Mesendoderm (in vitro differentiated cells): ENCODE data around the gene ADGRL3.

ENCODE experiments used
- DNase-seq: peaks from one replicate; pipeline ENCODE4 v3.0.0; 2013
- H2AK5ac ChIP-seq: 2 replicates; pipeline ENCODE4 v1.6.1; 2013; ENCODE audit warnings: low read length, inconsistent platforms
- H2BK120ac ChIP-seq: 2 replicates; pipeline ENCODE4 v1.6.1; 2013; ENCODE audit warnings: low read depth, mild to moderate bottlenecking, low read length, moderate library complexity, mixed read lengths
- H2BK15ac ChIP-seq: replicated peaks from 2 replicates; pipeline ENCODE4 v1.6.1; 2013; ENCODE audit warnings: low read depth, mild to moderate bottlenecking, moderate library complexity
- H2BK5ac ChIP-seq: 2 replicates; pipeline ENCODE4 v1.6.1; 2013; ENCODE audit warnings: low read length, inconsistent platforms
- H3K18ac ChIP-seq: 2 replicates; pipeline ENCODE4 v1.6.1; 2013; ENCODE audit warnings: mild to moderate bottlenecking, low read length, mixed read lengths
- H3K23ac ChIP-seq: one replicate; pipeline ENCODE4 v1.6.1; 2013; ENCODE audit warnings: low read length
- H3K27ac ChIP-seq: 2 replicates; pipeline ENCODE4 v1.5.1; 2013; ENCODE audit warnings: low read depth, mild to moderate bottlenecking, inconsistent platforms, low read length, moderate library complexity
- H3K27me3 ChIP-seq: 2 replicates; pipeline ENCODE4 v1.6.1; 2013; ENCODE audit warnings: low read length, control low read depth, mild to moderate bottlenecking, inconsistent platforms; ENCODE audit not compliant: insufficient read depth, poor library complexity
- H3K36me3 ChIP-seq: 2 replicates; pipeline ENCODE4 v1.6.1; 2013; ENCODE audit warnings: low read length, inconsistent platforms; ENCODE audit not compliant: control insufficient read depth, insufficient read depth
- H3K4ac ChIP-seq: one replicate; pipeline ENCODE4 v1.6.1; 2013; ENCODE audit warnings: low read depth, mild to moderate bottlenecking, low read length, moderate library complexity
- H3K4me1 ChIP-seq: 2 replicates; pipeline ENCODE4 v1.6.1; 2013; ENCODE audit warnings: low read depth, low read length, inconsistent platforms; ENCODE audit not compliant: control insufficient read depth
- H3K4me2 ChIP-seq: 2 replicates; pipeline ENCODE4 v1.6.1; 2013; ENCODE audit warnings: low read length
- H3K4me3 ChIP-seq: 2 replicates; pipeline ENCODE4 v1.5.1; 2013; ENCODE audit warnings: mild to moderate bottlenecking, low read length
- H3K56ac ChIP-seq: one replicate; pipeline ENCODE4 v1.6.1; 2013; ENCODE audit warnings: low read length
- H3K79me1 ChIP-seq: 2 replicates; pipeline ENCODE4 v1.6.1; 2013; ENCODE audit warnings: low read length, inconsistent platforms
- H3K79me2 ChIP-seq: 2 replicates; pipeline ENCODE4 v1.6.1; 2013; ENCODE audit warnings: mild to moderate bottlenecking, low read length; ENCODE audit not compliant: control insufficient read depth, insufficient read depth
- H3K9ac ChIP-seq: 2 replicates; pipeline ENCODE4 v1.6.1; 2013; ENCODE audit warnings: low read length, inconsistent platforms
- H4K5ac ChIP-seq: one replicate; pipeline ENCODE4 v1.6.1; 2013; ENCODE audit warnings: low read length
- H4K8ac ChIP-seq: one replicate; pipeline ENCODE4 v1.6.1; 2013; ENCODE audit warnings: low read depth, mild to moderate bottlenecking, control low read depth, low read length, moderate library complexity
- WGBS: extraction: QIAGEN DNeasy Blood & Tissue Kit; methylation state at CpG from one replicate; pipeline ENCODE4 v1.1.7; 2013; ENCODE audit warnings: low lambda C conversion rate, missing lambda C conversion rate; ENCODE audit not compliant: insufficient coverage; ENCODE audit errors: extremely low coverage; 5-methylcytosine and 5-hydroxymethylcytosine counted together

ADGRL3 gene

GRCh38 chr4:61771056-61771455, 570.9 kb downstream of the ADGRL3 start:
- no peak overlapping the region for H3K4me3 ChIP-seq
- no peak overlapping the region for H2BK5ac ChIP-seq
- H2BK120ac ChIP-seq, result peak overlapping the region; percentile 21
- H3K9ac ChIP-seq, result no peak overlapping the region
- H3K36me3 ChIP-seq, result no peaks in the 10 kb centered on the region
- H3K79me1 ChIP-seq, result no peaks in the 10 kb centered on the region
- DNase-seq, result no peak
- H4K5ac ChIP-seq, result no peak overlapping the region
- no peaks in the 10 kb centered on the region for H3K4me1 ChIP-seq
- H3K23ac ChIP-seq, result no peak overlapping the region
- WGBS, result no CpG with 5 or more reads among the region's 1 CpG
- no peak overlapping the region for H2BK15ac ChIP-seq
- H4K8ac ChIP-seq, result no peak overlapping the region
- H3K27ac ChIP-seq, result no peak overlapping the region
- peak overlapping the region; percentile 68 for H3K18ac ChIP-seq
- no peak overlapping the region for H3K4me2 ChIP-seq
- no peaks in the 10 kb centered on the region for H3K27me3 ChIP-seq
- peak overlapping the region; percentile 8 for H3K56ac ChIP-seq
- no peaks in the 10 kb centered on the region for H3K79me2 ChIP-seq
- no peak overlapping the region for H2AK5ac ChIP-seq
- no peak overlapping the region for H3K4ac ChIP-seq

GRCh38 chr4:61772126-61772525, 572.0 kb downstream of the ADGRL3 start:
- Histone ChIP-seq H3K4ac (no peak overlapping the region), H3K56ac (no peak overlapping the region), H3K79me1 (no peaks in the 10 kb centered on the region), H3K9ac (no peak overlapping the region), H3K23ac (no peak overlapping the region), H2AK5ac (no peak overlapping the region), H2BK15ac (no peak overlapping the region), H4K8ac (no peak overlapping the region), H3K4me1 (no peaks in the 10 kb centered on the region), H3K79me2 (no peaks in the 10 kb centered on the region), H3K27me3 (no peaks in the 10 kb centered on the region), H4K5ac (no peak overlapping the region), H2BK5ac (no peak overlapping the region), H3K27ac (no peak overlapping the region), H3K4me2 (no peak overlapping the region), H3K36me3 (no peaks in the 10 kb centered on the region), H2BK120ac (no peak overlapping the region), H3K18ac (no peak overlapping the region), H3K4me3 (no peak overlapping the region)
- no CpG with 5 or more reads among the region's 1 CpG for WGBS
- DNase-seq, result peak; percentile 57

GRCh38 chr4:61773655-61774245, 573.6 kb downstream of the ADGRL3 start:
- Histone ChIP-seq H3K79me1 (no peaks in the 10 kb centered on the region), H3K9ac (no peak overlapping the region), H2AK5ac (no peak overlapping the region), H4K5ac (no peak overlapping the region), H3K18ac (no peak overlapping the region), H3K4me3 (no peak overlapping the region), H3K23ac (no peak overlapping the region), H3K4ac (no peak overlapping the region), H2BK120ac (no peak overlapping the region), H3K4me1 (no peaks in the 10 kb centered on the region), H3K4me2 (no peak overlapping the region), H3K27ac (no peak overlapping the region), H2BK15ac (no peak overlapping the region), H3K56ac (no peak overlapping the region), H4K8ac (no peak overlapping the region), H3K79me2 (no peaks in the 10 kb centered on the region), H3K36me3 (no peaks in the 10 kb centered on the region), H2BK5ac (no peak overlapping the region), H3K27me3 (no peaks in the 10 kb centered on the region)
- WGBS, result no CpG with 5 or more reads among the region's 7 CpGs
- no peak for DNase-seq

- DNase-seq, result no peak
- H3K79me1 ChIP-seq, result no peaks in the 10 kb centered on the region
- H3K4me3 ChIP-seq, result no peak overlapping the region
- no peak overlapping the region for H3K9ac ChIP-seq
- no peaks in the 10 kb centered on the region for H3K79me2 ChIP-seq
- H2AK5ac ChIP-seq, result no peak overlapping the region
- H4K5ac ChIP-seq, result no peak overlapping the region
- no peaks in the 10 kb centered on the region for H3K36me3 ChIP-seq
- H3K23ac ChIP-seq, result no peak overlapping the region
- H2BK120ac ChIP-seq, result no peak overlapping the region
- H2BK5ac ChIP-seq, result no peak overlapping the region
- no peak overlapping the region for H3K56ac ChIP-seq
- H3K18ac ChIP-seq, result no peak overlapping the region
- no peak overlapping the region for H4K8ac ChIP-seq
- no peak overlapping the region for H3K27ac ChIP-seq
- no peak overlapping the region for H3K4me2 ChIP-seq
- no peak overlapping the region for H2BK15ac ChIP-seq
- no peak overlapping the region for H3K4ac ChIP-seq
- no CpG with 5 or more reads among the region's 1 CpG for whole genome bisulfite sequencing
- no peaks in the 10 kb centered on the region for H3K4me1 ChIP-seq
- H3K27me3 ChIP-seq, result no peaks in the 10 kb centered on the region
Observed at GRCh38 chr4:61782133-61782532, 582.0 kb downstream of the ADGRL3 start.

GRCh38 chr4:61783050-61783449, 582.9 kb downstream of the ADGRL3 start:
- no peaks in the 10 kb centered on the region for H3K79me2 ChIP-seq
- H3K27ac ChIP-seq, result no peak overlapping the region
- H3K23ac ChIP-seq, result no peak overlapping the region
- no peak overlapping the region for H3K4me2 ChIP-seq
- H3K36me3 ChIP-seq, result no peaks in the 10 kb centered on the region
- H2AK5ac ChIP-seq, result no peak overlapping the region
- H3K79me1 ChIP-seq, result no peaks in the 10 kb centered on the region
- no peaks in the 10 kb centered on the region for H3K4me1 ChIP-seq
- H4K8ac ChIP-seq, result no peak overlapping the region
- H3K9ac ChIP-seq, result no peak overlapping the region
- no peak overlapping the region for H4K5ac ChIP-seq
- no peak overlapping the region for H2BK15ac ChIP-seq
- no peaks in the 10 kb centered on the region for H3K27me3 ChIP-seq
- no peak for DNase-seq
- no peak overlapping the region for H3K56ac ChIP-seq
- no peak overlapping the region for H3K4ac ChIP-seq
- H3K4me3 ChIP-seq, result no peak overlapping the region
- no peak overlapping the region for H3K18ac ChIP-seq
- H2BK120ac ChIP-seq, result no peak overlapping the region
- H2BK5ac ChIP-seq, result no peak overlapping the region

GRCh38 chr4:61785761-61786160, 585.6 kb downstream of the ADGRL3 start:
- no peak for DNase-seq
- Histone ChIP-seq H3K4me2 (no peak overlapping the region), H3K4me3 (no peak overlapping the region), H4K8ac (no peak overlapping the region), H3K23ac (no peak overlapping the region), H2AK5ac (no peak overlapping the region), H4K5ac (no peak overlapping the region), H3K18ac (no peak overlapping the region), H2BK15ac (no peak overlapping the region), H3K27me3 (no peaks in the 10 kb centered on the region), H3K27ac (no peak overlapping the region), H3K56ac (no peak overlapping the region), H3K36me3 (no peaks in the 10 kb centered on the region), H3K4me1 (no peaks in the 10 kb centered on the region), H2BK120ac (no peak overlapping the region), H3K9ac (no peak overlapping the region), H3K4ac (no peak overlapping the region), H3K79me2 (no peaks in the 10 kb centered on the region), H2BK5ac (no peak overlapping the region), H3K79me1 (no peaks in the 10 kb centered on the region)
- WGBS, result no CpG with 5 or more reads among the region's 1 CpG
